Sigmoid colon (tissue), 7 donors: ENCODE measurements around the gene DHDH. TPM values are rescaled to one million over a fixed set of nuclear protein-coding genes. Genes with fewer than 3 reads are reported as not detected.
"Not testable (repeated sequence)": the region's sequence is repeated elsewhere in the genome, so short reads cannot be mapped to it uniquely, and the experiment has no call there.

Experiments
- DNase-seq: peaks from one replicate; pipeline ENCODE4 v3.0.0-alpha.2; 2019
- H3K27ac ChIP-seq, 4 donors: fragments of 200-600 bp; sonication (generic); one replicate each; pipeline ENCODE4 v1.5.1; 2016 to 2019; ENCODE audit warnings: mild to moderate bottlenecking in 1 of 4
- H3K27me3 ChIP-seq, 3 donors: fragments of 200-600 bp; sonication (generic); one replicate each; pipeline ENCODE4 v1.5.1; 2019; ENCODE audit warnings: mild to moderate bottlenecking in 1 of 3
- H3K36me3 ChIP-seq, 4 donors: fragments of 200-600 bp; sonication (generic); one replicate each; pipeline ENCODE4 v1.5.1; 2016 to 2019
- H3K4me1 ChIP-seq, 4 donors: fragments of 200-600 bp; sonication (generic); one replicate each; pipeline ENCODE4 v1.5.1; 2017 to 2019
- H3K4me3 ChIP-seq, 4 donors: fragments of 200-600 bp; sonication (generic); one replicate each; pipeline ENCODE4 v1.5.1; 2017 to 2019; ENCODE audit warnings: mild to moderate bottlenecking in 2 of 4, moderate library complexity in 1 of 4
- H3K9me3 ChIP-seq, 4 donors: fragments of 200-600 bp in 3 of 4; sonication (generic) in 3 of 4; one replicate each; pipeline versions ENCODE4 v1.5.1 to v1.6.1; 2013 to 2019
- EP300 ChIP-seq, 4 donors: sonication (generic); formaldehyde crosslinking; IDR thresholded peaks; one replicate each; pipeline ENCODE4 v1.6.1; 2017; ENCODE audit warnings: antibody characterized with exemption in 4 of 4
- POLR2A ChIP-seq, 2 donors: fragments of 450-650 bp; IDR thresholded peaks; one replicate each; pipeline ENCODE4 v1.6.1; 2016; ENCODE audit warnings: antibody characterized with exemption in 2 of 2, mild to moderate bottlenecking in 2 of 2, moderate library complexity in 2 of 2
- POLR2AphosphoS5 ChIP-seq, 4 donors: sonication (generic); formaldehyde crosslinking; IDR thresholded peaks; one replicate each; pipeline ENCODE4 v1.6.1; 2017; ENCODE audit warnings: antibody characterized with exemption in 4 of 4
- WGBS, 2 donors: extraction: QIAGEN DNeasy Blood & Tissue Kit; methylation state at CpG; one replicate each; pipeline ENCODE4 v1.1.7; 2013; 5-methylcytosine and 5-hydroxymethylcytosine counted together
- intact Hi-C: fragments of 100-400 bp; cut with DNase I; formaldehyde crosslinking; loops from one replicate; pipeline ENCODE4 v1.15.1; 2023
- polyA plus RNA-seq, 3 donors: library from polyadenylated mRNA; stranded (reverse); fragments of 200-250 nt; gene quantifications; one replicate each; pipeline ENCODE4 v1.2.3, GENCODE V29; 2013
- total RNA-seq, 4 donors: library from RNA; depleted of rRNA; stranded (reverse); fragments of >200 nt; gene quantifications; one replicate each; pipeline ENCODE4 v1.1.0, GENCODE V29; 2016
- TF ChIP-seq, protein P1 (sequence below), 4 experiments: fragments of 450-650 bp in 3 of 4; fragments of 200-600 bp in 1 of 4; IDR thresholded peaks; one replicate each; pipeline ENCODE4 v1.5.1; 2016 to 2019; ENCODE audit warnings: antibody characterized with exemption in 4 of 4, mild to moderate bottlenecking in 3 of 4, moderate library complexity in 2 of 4
- donor health status: healthy with polysubstance abuse.
- donor health status: Bipolar disorder and iron deficiency.
- donor health status: healthy.

Gene DHDH
- total and polyA plus RNA-seq, 7 donors, result 0.16 TPM; not detected in 6

- no peaks in the 10 kb centered on the region for H3K9me3 ChIP-seq
- WGBS, 2 donors, result 94 to 96% methylated on average over 14 of the region's 14 CpGs
- H3K27ac ChIP-seq, result no peak overlapping the region
- no peak overlapping the region for H3K4me3 ChIP-seq
- no peak for TF ChIP-seq POLR2A (IDR thresholded peaks at IDR 0.05)
- no peak for TF ChIP-seq POLR2AphosphoS5 (IDR thresholded peaks at IDR 0.05)
- TF ChIP-seq EP300 (IDR thresholded peaks at IDR 0.05), result no peak
- TF ChIP-seq, protein P1, sequence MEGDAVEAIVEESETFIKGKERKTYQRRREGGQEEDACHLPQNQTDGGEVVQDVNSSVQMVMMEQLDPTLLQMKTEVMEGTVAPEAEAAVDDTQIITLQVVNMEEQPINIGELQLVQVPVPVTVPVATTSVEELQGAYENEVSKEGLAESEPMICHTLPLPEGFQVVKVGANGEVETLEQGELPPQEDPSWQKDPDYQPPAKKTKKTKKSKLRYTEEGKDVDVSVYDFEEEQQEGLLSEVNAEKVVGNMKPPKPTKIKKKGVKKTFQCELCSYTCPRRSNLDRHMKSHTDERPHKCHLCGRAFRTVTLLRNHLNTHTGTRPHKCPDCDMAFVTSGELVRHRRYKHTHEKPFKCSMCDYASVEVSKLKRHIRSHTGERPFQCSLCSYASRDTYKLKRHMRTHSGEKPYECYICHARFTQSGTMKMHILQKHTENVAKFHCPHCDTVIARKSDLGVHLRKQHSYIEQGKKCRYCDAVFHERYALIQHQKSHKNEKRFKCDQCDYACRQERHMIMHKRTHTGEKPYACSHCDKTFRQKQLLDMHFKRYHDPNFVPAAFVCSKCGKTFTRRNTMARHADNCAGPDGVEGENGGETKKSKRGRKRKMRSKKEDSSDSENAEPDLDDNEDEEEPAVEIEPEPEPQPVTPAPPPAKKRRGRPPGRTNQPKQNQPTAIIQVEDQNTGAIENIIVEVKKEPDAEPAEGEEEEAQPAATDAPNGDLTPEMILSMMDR (IDR thresholded peaks at IDR 0.05), result no peak
- intact Hi-C loops, result no loop called here
- peaks cover 1 to 67% (median 41%) of the 10 kb centered on the region in 4 donors for H3K36me3 ChIP-seq
- H3K4me1 ChIP-seq, result peaks cover 0 to 26% (median 25%) of the 10 kb centered on the region in 4 donors
- no peaks in the 10 kb centered on the region for H3K27me3 ChIP-seq
- DNase-seq, result no peak
These were observed 27.8 kb upstream of the DHDH start for GRCh38 chr19:48905664-48906063.

GRCh38 chr19:48906324-48906723 is 27.2 kb upstream of the DHDH start:
- intact Hi-C loops, result no loop called here
- Histone ChIP-seq H3K27me3 (no peaks in the 10 kb centered on the region), H3K36me3 (peaks cover 6 to 73% (median 46%) of the 10 kb centered on the region in 4 donors), H3K4me1 (peaks cover 0 to 20% (median 18%) of the 10 kb centered on the region in 4 donors), H3K9me3 (no peaks in the 10 kb centered on the region), H3K4me3 (no peak overlapping the region), H3K27ac (no peak overlapping the region)
- TF ChIP-seq POLR2A (IDR thresholded peaks at IDR 0.05) (no peak), POLR2AphosphoS5 (IDR thresholded peaks at IDR 0.05) (no peak)
- DNase-seq, result no peak
- 96 to 97% methylated on average over 10 of the region's 10 CpGs for WGBS, 2 donors

DNA sequence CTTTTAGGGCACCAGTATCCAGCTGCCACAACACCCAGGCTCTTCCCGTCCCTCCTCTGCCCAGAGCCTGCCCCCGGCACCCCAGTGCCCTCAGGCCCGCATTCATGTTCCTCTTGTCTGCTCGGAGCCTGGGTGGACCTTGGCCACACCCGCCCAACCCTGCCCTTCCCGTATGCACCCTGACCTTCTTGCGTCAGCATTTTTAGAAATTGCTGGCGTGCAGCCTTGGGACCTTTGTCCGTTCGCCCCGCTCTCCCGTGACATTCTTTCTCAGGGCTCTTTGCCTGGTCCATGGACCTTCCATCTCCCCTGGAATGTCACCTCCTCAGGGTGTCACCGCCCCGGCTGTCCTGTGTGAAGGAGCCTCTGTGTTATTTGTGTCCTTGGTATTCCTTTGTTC is 25.8 kb upstream of the DHDH start:
- no peaks in the 10 kb centered on the region for H3K27me3 ChIP-seq
- H3K4me1 ChIP-seq, result peaks cover 0 to 6% (median 5%) of the 10 kb centered on the region in 4 donors
- H3K4me3 ChIP-seq, result no peak overlapping the region
- H3K9me3 ChIP-seq, result no peaks in the 10 kb centered on the region
- DNase-seq, result no peak
- intact Hi-C loops, result no loop called here
- H3K36me3 ChIP-seq, result peaks cover 13 to 87% (median 57%) of the 10 kb centered on the region in 4 donors
- WGBS, 2 donors, result 43 to 81% methylated on average over 14 of the region's 14 CpGs
- no peak overlapping the region for H3K27ac ChIP-seq
- TF ChIP-seq POLR2A (IDR thresholded peaks at IDR 0.05), result no peak
- TF ChIP-seq, protein P1 (IDR thresholded peaks at IDR 0.05), result no peak
- TF ChIP-seq POLR2AphosphoS5 (IDR thresholded peaks at IDR 0.05), result no peak
- TF ChIP-seq EP300 (IDR thresholded peaks at IDR 0.05), result no peak

- not testable (repeated sequence) for H3K27me3 ChIP-seq, DNase-seq, H3K4me1 ChIP-seq, H3K4me3 ChIP-seq, H3K9me3 ChIP-seq
- Histone ChIP-seq H3K27ac (peak overlapping the region in 1 of 4 donors; percentile 25), H3K36me3 (peaks cover 28 to 98% (median 74%) of the 10 kb centered on the region in 4 donors)
- 80 to 94% methylated on average over 11 of the region's 11 CpGs for WGBS, 2 donors
- intact Hi-C loops, result loop anchor here (5.0 kb wide), 1 partner anchor 48 kb away; no protein-coding TSS in a partner anchor
These were observed 23.9 kb upstream of the DHDH start for GRCh38 chr19:48909424-48910077.

DNA sequence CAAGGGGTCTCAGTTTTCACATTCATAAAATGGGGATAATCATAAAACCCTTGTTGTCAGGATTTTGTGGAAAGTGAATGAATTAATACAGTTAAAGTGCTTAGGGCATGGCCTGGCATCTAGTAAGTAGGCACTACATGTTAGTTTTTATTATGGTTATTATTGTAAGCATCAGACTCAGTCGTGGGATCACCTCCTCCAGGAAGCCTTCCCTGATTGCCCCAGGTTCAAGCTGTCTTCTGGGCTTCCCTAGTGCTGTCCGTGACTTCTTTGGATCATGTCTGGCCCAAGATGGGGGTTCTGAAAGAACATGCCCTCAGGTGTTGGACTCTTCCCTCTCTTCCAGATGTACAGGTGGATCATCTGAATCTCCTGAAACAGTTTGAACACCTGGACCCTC is 22.7 kb upstream of the DHDH start:
- TF ChIP-seq, protein P1 (IDR thresholded peaks at IDR 0.05), result no peak
- TF ChIP-seq POLR2AphosphoS5 (IDR thresholded peaks at IDR 0.05), result no peak
- TF ChIP-seq EP300 (IDR thresholded peaks at IDR 0.05), result no peak
- no peak for TF ChIP-seq POLR2A (IDR thresholded peaks at IDR 0.05)
- no peak for DNase-seq
- Histone ChIP-seq H3K27me3 (no peaks in the 10 kb centered on the region), H3K36me3 (peaks cover 28 to 97% (median 70%) of the 10 kb centered on the region in 4 donors), H3K9me3 (no peaks in the 10 kb centered on the region), H3K4me1 (no peaks in the 10 kb centered on the region), H3K4me3 (no peak overlapping the region), H3K27ac (no peak overlapping the region)
- intact Hi-C loops, result loop anchor here (5.0 kb wide), 1 partner anchor 46 kb away; no protein-coding TSS in a partner anchor
- 87 to 95% methylated on average over 2 of the region's 2 CpGs for WGBS, 2 donors
